ENCODE data around the gene LIMA1. TPM values are rescaled to one million over a fixed set of nuclear protein-coding genes. Genes with fewer than 3 reads are reported as not detected.

LIMA1 gene
- total and polyA plus RNA-seq, 9 of the 15 experiments (the other 6 are each of a cell fraction or from before 2014, with no cell fraction given): 20.2 to 37.8 (median 27.3) TPM

- TF ChIP-seq CCNT2 (IDR thresholded peaks at IDR 0.05; ENCODE audit: borderline replicate concordance, extremely low read depth, insufficient read length, low read depth, low read length): peak; percentile 86
- TF ChIP-seq POU5F1 (IDR thresholded peaks at IDR 0.05; ENCODE audit: borderline replicate concordance, low read depth, low read length, partially characterized antibody): no peak
- TF ChIP-seq RUNX1 (IDR thresholded peaks at IDR 0.05; ENCODE audit: low read depth): no peak
- TF ChIP-seq, protein P1, sequence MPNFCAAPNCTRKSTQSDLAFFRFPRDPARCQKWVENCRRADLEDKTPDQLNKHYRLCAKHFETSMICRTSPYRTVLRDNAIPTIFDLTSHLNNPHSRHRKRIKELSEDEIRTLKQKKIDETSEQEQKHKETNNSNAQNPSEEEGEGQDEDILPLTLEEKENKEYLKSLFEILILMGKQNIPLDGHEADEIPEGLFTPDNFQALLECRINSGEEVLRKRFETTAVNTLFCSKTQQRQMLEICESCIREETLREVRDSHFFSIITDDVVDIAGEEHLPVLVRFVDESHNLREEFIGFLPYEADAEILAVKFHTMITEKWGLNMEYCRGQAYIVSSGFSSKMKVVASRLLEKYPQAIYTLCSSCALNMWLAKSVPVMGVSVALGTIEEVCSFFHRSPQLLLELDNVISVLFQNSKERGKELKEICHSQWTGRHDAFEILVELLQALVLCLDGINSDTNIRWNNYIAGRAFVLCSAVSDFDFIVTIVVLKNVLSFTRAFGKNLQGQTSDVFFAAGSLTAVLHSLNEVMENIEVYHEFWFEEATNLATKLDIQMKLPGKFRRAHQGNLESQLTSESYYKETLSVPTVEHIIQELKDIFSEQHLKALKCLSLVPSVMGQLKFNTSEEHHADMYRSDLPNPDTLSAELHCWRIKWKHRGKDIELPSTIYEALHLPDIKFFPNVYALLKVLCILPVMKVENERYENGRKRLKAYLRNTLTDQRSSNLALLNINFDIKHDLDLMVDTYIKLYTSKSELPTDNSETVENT (CRISPR knock-in tag; IDR thresholded peaks at IDR 0.05): peak; percentile 76; the same call in 1 of the 2 replicates
- TF ChIP-seq ZNF77 (CRISPR knock-in tag; IDR thresholded peaks at IDR 0.05): no peak
- no peak for TF ChIP-seq MAFG (tag; conservative IDR thresholded peaks at IDR 0.05)
- TF ChIP-seq HNRNPL (IDR thresholded peaks at IDR 0.05; ENCODE audit: low read depth, low read length): no peak
- TF ChIP-seq FOXA1 (IDR thresholded peaks at IDR 0.05; ENCODE audit: borderline replicate concordance): no peak
- TF ChIP-seq BACH1 (tag; IDR thresholded peaks at IDR 0.05): no peak
- TF ChIP-seq ZNF121 (CRISPR knock-in tag; conservative IDR thresholded peaks at IDR 0.05): peak; percentile 83
- peak in 1 of 2 experiments; percentile 12; a peak in 1 of 4 replicates for TF ChIP-seq HDAC1 (IDR thresholded peaks at IDR 0.05)
- peak; percentile 87 to 89 for TF ChIP-seq NRF1 (conservative IDR thresholded peaks at IDR 0.05 in 1 of 2, IDR thresholded peaks at IDR 0.05 in 1 of 2)
- TF ChIP-seq KAT2B (IDR thresholded peaks at IDR 0.05; ENCODE audit: low read depth, low read length): no peak
- no peak for TF ChIP-seq KAT8 (IDR thresholded peaks at IDR 0.05; ENCODE audit: low read depth)
- TF ChIP-seq CREB1 (IDR thresholded peaks at IDR 0.05): peak; percentile 41; the same call in 1 of the 2 replicates
- TF ChIP-seq CREB1 (CRISPR knock-in tag; IDR thresholded peaks at IDR 0.05): peak; percentile 75
- no peak for TF ChIP-seq NFIX (CRISPR knock-in tag; IDR thresholded peaks at IDR 0.05; ENCODE audit: low read depth)
- peak; percentile 85; the same call in 1 of the 2 replicates for TF ChIP-seq BRD4 (IDR thresholded peaks at IDR 0.05)
- TF ChIP-seq, protein P2, sequence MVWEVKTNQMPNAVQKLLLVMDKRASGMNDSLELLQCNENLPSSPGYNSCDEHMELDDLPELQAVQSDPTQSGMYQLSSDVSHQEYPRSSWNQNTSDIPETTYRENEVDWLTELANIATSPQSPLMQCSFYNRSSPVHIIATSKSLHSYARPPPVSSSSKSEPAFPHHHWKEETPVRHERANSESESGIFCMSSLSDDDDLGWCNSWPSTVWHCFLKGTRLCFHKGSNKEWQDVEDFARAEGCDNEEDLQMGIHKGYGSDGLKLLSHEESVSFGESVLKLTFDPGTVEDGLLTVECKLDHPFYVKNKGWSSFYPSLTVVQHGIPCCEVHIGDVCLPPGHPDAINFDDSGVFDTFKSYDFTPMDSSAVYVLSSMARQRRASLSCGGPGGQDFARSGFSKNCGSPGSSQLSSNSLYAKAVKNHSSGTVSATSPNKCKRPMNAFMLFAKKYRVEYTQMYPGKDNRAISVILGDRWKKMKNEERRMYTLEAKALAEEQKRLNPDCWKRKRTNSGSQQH (CRISPR knock-in tag; IDR thresholded peaks at IDR 0.05): no peak
- TF ChIP-seq, protein P3, sequence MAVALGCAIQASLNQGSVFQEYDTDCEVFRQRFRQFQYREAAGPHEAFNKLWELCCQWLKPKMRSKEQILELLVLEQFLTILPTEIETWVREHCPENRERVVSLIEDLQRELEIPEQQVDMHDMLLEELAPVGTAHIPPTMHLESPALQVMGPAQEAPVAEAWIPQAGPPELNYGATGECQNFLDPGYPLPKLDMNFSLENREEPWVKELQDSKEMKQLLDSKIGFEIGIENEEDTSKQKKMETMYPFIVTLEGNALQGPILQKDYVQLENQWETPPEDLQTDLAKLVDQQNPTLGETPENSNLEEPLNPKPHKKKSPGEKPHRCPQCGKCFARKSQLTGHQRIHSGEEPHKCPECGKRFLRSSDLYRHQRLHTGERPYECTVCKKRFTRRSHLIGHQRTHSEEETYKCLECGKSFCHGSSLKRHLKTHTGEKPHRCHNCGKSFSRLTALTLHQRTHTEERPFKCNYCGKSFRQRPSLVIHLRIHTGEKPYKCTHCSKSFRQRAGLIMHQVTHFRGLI (CRISPR knock-in tag; IDR thresholded peaks at IDR 0.05): no peak
- TF ChIP-seq SIN3B (IDR thresholded peaks at IDR 0.05; ENCODE audit: low read depth): peak; percentile 63; the same call in 1 of the 2 replicates
- peak; percentile 50 to 67; a peak in 3 of 4 replicates for TF ChIP-seq MAZ (CRISPR knock-in tag; conservative IDR thresholded peaks at IDR 0.05 in 1 of 2, IDR thresholded peaks at IDR 0.05 in 1 of 2)
- TF ChIP-seq, protein P4, sequence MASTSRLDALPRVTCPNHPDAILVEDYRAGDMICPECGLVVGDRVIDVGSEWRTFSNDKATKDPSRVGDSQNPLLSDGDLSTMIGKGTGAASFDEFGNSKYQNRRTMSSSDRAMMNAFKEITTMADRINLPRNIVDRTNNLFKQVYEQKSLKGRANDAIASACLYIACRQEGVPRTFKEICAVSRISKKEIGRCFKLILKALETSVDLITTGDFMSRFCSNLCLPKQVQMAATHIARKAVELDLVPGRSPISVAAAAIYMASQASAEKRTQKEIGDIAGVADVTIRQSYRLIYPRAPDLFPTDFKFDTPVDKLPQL (IDR thresholded peaks at IDR 0.05; ENCODE audit: extremely low read depth, insufficient read length): peak; percentile 11
These were observed at the start of gene LIMA1 (continued) for GRCh38 chr12:50283229-50283923.
